ENCODE measurements around the gene SEMA3D. TPM values are rescaled to one million over a fixed set of nuclear protein-coding genes. Genes with fewer than 3 reads are reported as not detected.

SEMA3D gene
- total and polyA plus RNA-seq, 2 of the 4 experiments (the other 2 are of a cell fraction) = 2.9 to 13.6 TPM

GRCh38 chr7:85021101-85021704, 165.7 kb downstream of the SEMA3D start:
- peak; percentile 31 for DNase-seq
- H3K56ac ChIP-seq (ENCODE audit: extremely low read depth, insufficient read depth, low read length) = no peak overlapping the region
- no peak overlapping the region for H2BK15ac ChIP-seq (ENCODE audit: low read depth, low read length)
- TF ChIP-seq, protein P1, sequence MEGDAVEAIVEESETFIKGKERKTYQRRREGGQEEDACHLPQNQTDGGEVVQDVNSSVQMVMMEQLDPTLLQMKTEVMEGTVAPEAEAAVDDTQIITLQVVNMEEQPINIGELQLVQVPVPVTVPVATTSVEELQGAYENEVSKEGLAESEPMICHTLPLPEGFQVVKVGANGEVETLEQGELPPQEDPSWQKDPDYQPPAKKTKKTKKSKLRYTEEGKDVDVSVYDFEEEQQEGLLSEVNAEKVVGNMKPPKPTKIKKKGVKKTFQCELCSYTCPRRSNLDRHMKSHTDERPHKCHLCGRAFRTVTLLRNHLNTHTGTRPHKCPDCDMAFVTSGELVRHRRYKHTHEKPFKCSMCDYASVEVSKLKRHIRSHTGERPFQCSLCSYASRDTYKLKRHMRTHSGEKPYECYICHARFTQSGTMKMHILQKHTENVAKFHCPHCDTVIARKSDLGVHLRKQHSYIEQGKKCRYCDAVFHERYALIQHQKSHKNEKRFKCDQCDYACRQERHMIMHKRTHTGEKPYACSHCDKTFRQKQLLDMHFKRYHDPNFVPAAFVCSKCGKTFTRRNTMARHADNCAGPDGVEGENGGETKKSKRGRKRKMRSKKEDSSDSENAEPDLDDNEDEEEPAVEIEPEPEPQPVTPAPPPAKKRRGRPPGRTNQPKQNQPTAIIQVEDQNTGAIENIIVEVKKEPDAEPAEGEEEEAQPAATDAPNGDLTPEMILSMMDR (conservative IDR thresholded peaks at IDR 0.05; ENCODE audit: low read depth, low read length) = peak; percentile 69
- no peak for TF ChIP-seq POLR2A (IDR thresholded peaks at IDR 0.05; ENCODE audit: low read depth, low read length)
- TF ChIP-seq NFE2L2 (IDR thresholded peaks at IDR 0.05; ENCODE audit: low read depth, low read length) = no peak
- TF ChIP-seq SMC3 (IDR thresholded peaks at IDR 0.05; ENCODE audit: low read depth, low read length) = peak; percentile 71
- TF ChIP-seq CHD1 (IDR thresholded peaks at IDR 0.05; ENCODE audit: low read depth, low read length) = no peak
- no peak for TF ChIP-seq MAZ (IDR thresholded peaks at IDR 0.05; ENCODE audit: borderline replicate concordance, low read depth, low read length)
- peak; percentile 71 for TF ChIP-seq RAD21 (IDR thresholded peaks at IDR 0.05; ENCODE audit: low read length)
- no peak for TF ChIP-seq FOS (IDR thresholded peaks at IDR 0.05; ENCODE audit: low read depth, low read length)
- TF ChIP-seq RFX5 (IDR thresholded peaks at IDR 0.05; ENCODE audit: low read depth, low read length) = no peak
- TF ChIP-seq, protein P2, sequence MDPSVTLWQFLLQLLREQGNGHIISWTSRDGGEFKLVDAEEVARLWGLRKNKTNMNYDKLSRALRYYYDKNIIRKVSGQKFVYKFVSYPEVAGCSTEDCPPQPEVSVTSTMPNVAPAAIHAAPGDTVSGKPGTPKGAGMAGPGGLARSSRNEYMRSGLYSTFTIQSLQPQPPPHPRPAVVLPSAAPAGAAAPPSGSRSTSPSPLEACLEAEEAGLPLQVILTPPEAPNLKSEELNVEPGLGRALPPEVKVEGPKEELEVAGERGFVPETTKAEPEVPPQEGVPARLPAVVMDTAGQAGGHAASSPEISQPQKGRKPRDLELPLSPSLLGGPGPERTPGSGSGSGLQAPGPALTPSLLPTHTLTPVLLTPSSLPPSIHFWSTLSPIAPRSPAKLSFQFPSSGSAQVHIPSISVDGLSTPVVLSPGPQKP (IDR thresholded peaks at IDR 0.05; ENCODE audit: borderline replicate concordance, low read depth, low read length) = no peak
- TF ChIP-seq CEBPB (IDR thresholded peaks at IDR 0.05; ENCODE audit: low read depth, low read length) = no peak
- no peak for TF ChIP-seq USF2 (IDR thresholded peaks at IDR 0.05; ENCODE audit: low read depth, low read length)
- TF ChIP-seq MAFK (IDR thresholded peaks at IDR 0.05; ENCODE audit: low read depth, low read length) = no peak
- no peak for TF ChIP-seq RCOR1 (IDR thresholded peaks at IDR 0.05; ENCODE audit: insufficient replicate concordance, low read length)
- no peak for TF ChIP-seq MXI1 (IDR thresholded peaks at IDR 0.05; ENCODE audit: borderline replicate concordance, low read depth, low read length)
- no peak for TF ChIP-seq BHLHE40 (IDR thresholded peaks at IDR 0.05; ENCODE audit: low read depth, low read length)
- no peak overlapping the region for H2BK20ac ChIP-seq (ENCODE audit: low read depth, low read length)
- H3K9me3 ChIP-seq (ENCODE audit: control insufficient read depth, insufficient read depth, low read length) = no peaks in the 10 kb centered on the region
- no peaks in the 10 kb centered on the region for H3K36me3 ChIP-seq (ENCODE audit: control insufficient read depth, insufficient read depth, low read length)
- no TSS peak for BruUV-seq (replicated peaks)
- no peak overlapping the region for H2AK9ac ChIP-seq (replicated peaks; ENCODE audit: low read depth, low read length, poor library complexity)
- H2BK5ac ChIP-seq (ENCODE audit: low read depth, low read length, poor library complexity, severe bottlenecking) = no peak overlapping the region
- no peak overlapping the region for H3K18ac ChIP-seq (ENCODE audit: low read depth, low read length)
- no peak overlapping the region for H3K4me3 ChIP-seq (ENCODE audit: insufficient read depth, low read depth, low read length)
- ChIA-PET POLR2A (ENCODE audit: unreplicated experiment) (no interaction called here), CTCF (no interaction called here)
- 0 out of 2 replicates have a peak, but pooled peaks have one; percentile 49 for ATAC-seq (ENCODE audit: low read depth)
- 100% methylated on average over 1 of the region's 4 CpGs; no CpG with 5 or more reads in 1 of the 2 experiments for WGBS, 2 experiments (ENCODE audit: extremely low coverage in 2 of 2, insufficient read length in 1 of 2)
- no peaks in the 10 kb centered on the region for H3K79me1 ChIP-seq (ENCODE audit: low read depth in 1 of 2, low read length in 2 of 2)
- no peak overlapping the region for H2BK120ac ChIP-seq (ENCODE audit: low read depth, low read length)
- H3K27ac ChIP-seq (ENCODE audit: insufficient read depth, low read length) = no peak overlapping the region
- H4K5ac ChIP-seq (ENCODE audit: low read depth, low read length) = no peak overlapping the region
- no peak overlapping the region for H3K9ac ChIP-seq (ENCODE audit: low read depth, low read length)
- no peak overlapping the region for H3K14ac ChIP-seq (replicated peaks; ENCODE audit: low read depth, low read length)
- H3K27me3 ChIP-seq (ENCODE audit: control insufficient read depth, insufficient read depth, low read length) = no peaks in the 10 kb centered on the region
- dilution Hi-C loops (cut with HindIII; ENCODE audit: low sequenced_read_pairs, unreplicated experiment) = no loop called here
- H3K23ac ChIP-seq (ENCODE audit: low read depth, low read length) = no peak overlapping the region
- no peak overlapping the region for H4K8ac ChIP-seq (ENCODE audit: low read depth in 2 of 2, low read length in 2 of 2)
- intact Hi-C loops (cut with micrococcal nuclease) = loop anchor here (1.0 to 5.0 kb wide), 4 partner anchors 564 to 1609 kb away; no protein-coding TSS in a partner anchor
- in situ Hi-C loops (cut with MboI; ENCODE audit: low sequenced_read_pairs) = loop anchor here (5.0 to 25.0 kb wide), 4 partner anchors 384 to 1089 kb away; partner anchors contain the start of gene SEMA3A
- H3K4me2 ChIP-seq (ENCODE audit: low read depth, low read length) = no peak overlapping the region
- no peak overlapping the region for H2AFZ ChIP-seq (replicated peaks; ENCODE audit: low read length, poor library complexity)
- no peaks in the 10 kb centered on the region for H3K4me1 ChIP-seq (ENCODE audit: control insufficient read depth, insufficient read depth, low read length)
- no peaks in the 10 kb centered on the region for H3K9me1 ChIP-seq (ENCODE audit: insufficient read depth, low read length)
- H4K91ac ChIP-seq (ENCODE audit: insufficient read depth, low read depth, low read length) = no peak overlapping the region
- H2AK5ac ChIP-seq (ENCODE audit: low read depth, low read length) = no peak overlapping the region
- H3K4ac ChIP-seq (ENCODE audit: low read depth, low read length) = no peak overlapping the region
- H4K20me1 ChIP-seq (ENCODE audit: insufficient read depth, low read length) = no peaks in the 10 kb centered on the region
